Stimulated activated CD8-positive, alpha-beta memory T cell treated with anti-CD3 and anti-CD28 coated beads, Interleukin-7, amount 100 ng/mL, for 24 hours (primary cell): ENCODE results near the gene IL23R.

Source experiments
- DNase-seq: peaks from one replicate; pipeline ENCODE4 v3.0.0-alpha.2; 2020; ENCODE audit warnings: low read depth

IL23R gene

GRCh38 chr1:67300561-67300960, 134.3 kb downstream of the IL23R start:
- DNase-seq: no peak

GRCh38 chr1:67304023-67304422, 137.8 kb downstream of the IL23R start:
- DNase-seq: no peak

GRCh38 chr1:67306547-67306946, 140.3 kb downstream of the IL23R start:
- DNase-seq: no peak

GRCh38 chr1:67307251-67308060, 141.2 kb downstream of the IL23R start, which contains the start of gene IL12RB2:
IL12RB2 (plus strand) TSS chr1:67307873; CDS start chr1:67320369, 12,496 bp downstream.
- no peak for DNase-seq

- no peak for DNase-seq
These were observed 141.9 kb downstream of the IL23R start for GRCh38 chr1:67308136-67308535.
